HAP-1 (cell line): ENCODE measurements around the gene SAT1.

ENCODE experiments used
- DNase-seq, 2 experiments: peaks; one replicate each; pipeline ENCODE4 v3.0.0-alpha.2; 2016 to 2020; ENCODE audit warnings: low spot score in 2 of 2
- H3K27me3 ChIP-seq: fragments of 250-450 bp; sonication (Bioruptor Pico); 2 replicates; pipeline ENCODE4 v1.5.1; 2020; ENCODE audit warnings: low read depth, mild to moderate bottlenecking, moderate library complexity
- H3K36me3 ChIP-seq: fragments of 250-450 bp; sonication (Bioruptor Pico); replicated peaks from 2 replicates; pipeline ENCODE4 v1.5.1; 2020; ENCODE audit warnings: mild to moderate bottlenecking
- H3K4me1 ChIP-seq: fragments of 250-450 bp; sonication (Bioruptor Pico); 2 replicates; pipeline ENCODE4 v1.5.1; 2020; ENCODE audit warnings: mild to moderate bottlenecking
- H3K4me3 ChIP-seq: fragments of 250-450 bp; sonication (Bioruptor Pico); 2 replicates; pipeline ENCODE4 v1.5.1; 2020; ENCODE audit warnings: mild to moderate bottlenecking, moderate library complexity
- H3K9me3 ChIP-seq: fragments of 250-450 bp; sonication (Bioruptor Pico); 2 replicates; pipeline ENCODE4 v1.5.1; 2020; ENCODE audit warnings: mild to moderate bottlenecking, moderate library complexity
- in situ Hi-C: fragments of 300-500 bp; cut with MboI; formaldehyde crosslinking; loops from 3 replicates; pipeline ENCODE4 v1.14.3; 2020; ENCODE audit warnings: low sequenced_read_pairs, inconsistent platforms, mixed read lengths

SAT1 gene

GRCh38 chrX:23825675-23826074 lies 42.7 kb downstream of the SAT1 start:
- in situ Hi-C loops: no loop called here
- peaks cover 14% of the 10 kb centered on the region for H3K4me1 ChIP-seq

GRCh38 chrX:23826216-23826615 lies 43.2 kb downstream of the SAT1 start:
- no peaks in the 10 kb centered on the region for H3K27me3 ChIP-seq
- peaks cover 14% of the 10 kb centered on the region for H3K4me1 ChIP-seq
- H3K4me3 ChIP-seq: no peak overlapping the region
- H3K36me3 ChIP-seq: no peaks in the 10 kb centered on the region
- no peak for DNase-seq
- in situ Hi-C loops: no loop called here
- H3K9me3 ChIP-seq: no peaks in the 10 kb centered on the region

More at GRCh38 chrX:23825675-23826074, 42.7 kb downstream of the SAT1 start:
- Histone ChIP-seq H3K36me3 (no peaks in the 10 kb centered on the region), H3K27me3 (no peaks in the 10 kb centered on the region), H3K9me3 (no peaks in the 10 kb centered on the region), H3K4me3 (no peak overlapping the region)
- DNase-seq: no peak

GRCh38 chrX:23826653-23827052 lies 43.7 kb downstream of the SAT1 start:
- no peaks in the 10 kb centered on the region for H3K9me3 ChIP-seq
- no peaks in the 10 kb centered on the region for H3K27me3 ChIP-seq
- DNase-seq: no peak
- H3K4me1 ChIP-seq: peaks cover 14% of the 10 kb centered on the region
- no peaks in the 10 kb centered on the region for H3K36me3 ChIP-seq
- no peak overlapping the region for H3K4me3 ChIP-seq
- in situ Hi-C loops: no loop called here

GRCh38 chrX:23828881-23829280 lies 45.9 kb downstream of the SAT1 start:
- Histone ChIP-seq H3K36me3 (no peaks in the 10 kb centered on the region), H3K27me3 (no peaks in the 10 kb centered on the region), H3K4me1 (no peaks in the 10 kb centered on the region), H3K4me3 (no peak overlapping the region), H3K9me3 (no peaks in the 10 kb centered on the region)
- in situ Hi-C loops: no loop called here
- DNase-seq: no peak

- in situ Hi-C loops: no loop called here
- Histone ChIP-seq H3K36me3 (no peaks in the 10 kb centered on the region), H3K4me1 (no peaks in the 10 kb centered on the region)
Observed at GRCh38 chrX:23832721-23833120, 49.7 kb downstream of the SAT1 start.

More at GRCh38 chrX:23832721-23833120, 49.7 kb downstream of the SAT1 start:
- Histone ChIP-seq H3K4me3 (no peak overlapping the region), H3K27me3 (no peaks in the 10 kb centered on the region), H3K9me3 (no peaks in the 10 kb centered on the region)
- DNase-seq: no peak
